HepG2 (cell line): Measurements from ENCODE around the gene NRN1L. TPM values are rescaled to one million over a fixed set of nuclear protein-coding genes. Genes with fewer than 3 reads are reported as not detected.

Experiments
- BORCS8-MEF2B ChIP-seq: sonication (generic); formaldehyde crosslinking; IDR thresholded peaks from 2 replicates; pipeline ENCODE4 v1.8.0; 2022; ENCODE audit warnings: mild to moderate bottlenecking, missing genetic modification reagents
- EEA1 ChIP-seq: sonication (generic); formaldehyde crosslinking; IDR thresholded peaks from 2 replicates; pipeline ENCODE4 v1.5.1; 2020; ENCODE audit warnings: mild to moderate bottlenecking, missing genetic modification reagents, borderline replicate concordance
- GRHL1 ChIP-seq: sonication (generic); formaldehyde crosslinking; conservative IDR thresholded peaks from 2 replicates; pipeline ENCODE4 v1.8.0; 2022; ENCODE audit warnings: missing genetic modification reagents
- HNF4A ChIP-seq: sonication (generic); formaldehyde crosslinking; IDR thresholded peaks from 2 replicates; pipeline ENCODE4 v1.4.0; 2020; ENCODE audit warnings: missing genetic modification reagents
- MYC ChIP-seq: sonication (generic); formaldehyde crosslinking; IDR thresholded peaks from 2 replicates; pipeline ENCODE4 v1.9.0; 2021; ENCODE audit warnings: missing genetic modification reagents, borderline replicate concordance
- SETDB1 ChIP-seq: sonication (generic); formaldehyde crosslinking; IDR thresholded peaks from 2 replicates; pipeline ENCODE4 v1.5.1; 2020; ENCODE audit warnings: missing genetic modification reagents, mild to moderate bottlenecking, borderline replicate concordance
- SIX4 ChIP-seq: sonication (generic); formaldehyde crosslinking; IDR thresholded peaks from 2 replicates; pipeline ENCODE4 v1.4.0; 2020; ENCODE audit warnings: missing genetic modification reagents
- SOX13 ChIP-seq, 3 experiments: fragments of 450-650 bp in 1 of 3; sonication (generic) in 1 of 3; formaldehyde crosslinking in 1 of 3; IDR thresholded peaks in 2 of 3; conservative IDR thresholded peaks in 1 of 3; 2 replicates each; pipeline versions ENCODE4 v1.5.0 to v1.6.1; 2016 to 2020; ENCODE audit warnings: antibody characterized with exemption in 1 of 3, mild to moderate bottlenecking in 1 of 3, missing compliant biosample characterization in 1 of 3, missing genetic modification reagents in 1 of 3, moderate library complexity in 1 of 3
- TRIM22 ChIP-seq: fragments of 450-650 bp; IDR thresholded peaks from 2 replicates; pipeline ENCODE4 v1.6.1; 2017
- ZNF292 ChIP-seq: sonication (generic); formaldehyde crosslinking; IDR thresholded peaks from 2 replicates; pipeline ENCODE4 v1.8.1; 2022; ENCODE audit warnings: mild to moderate bottlenecking, low read depth, missing genetic modification reagents, borderline replicate concordance
- ZNF75D ChIP-seq: sonication (generic); formaldehyde crosslinking; IDR thresholded peaks from 2 replicates; pipeline ENCODE4 v1.8.1; 2023; ENCODE audit warnings: missing genetic modification reagents, mild to moderate bottlenecking, borderline replicate concordance
- polyA plus RNA-seq, 8 experiments: library from polyadenylated mRNA; depleted of rRNA in 3 of 8; stranded (reverse) in 7 of 8; unstranded in 1 of 8; fragments of >200 nt; fragmentation: Illumina TruSeq in 4 of 8; extraction: Trizol in 4 of 8; gene quantifications; 2 replicates each; pipeline versions ENCODE4 v1.2.1 to v1.2.3, GENCODE V29; 2011 to 2016; ENCODE audit warnings: low read depth in 4 of 8, missing spikeins in 1 of 8, mixed read lengths in 1 of 8; ENCODE audit not compliant: insufficient read depth in 1 of 8
- total RNA-seq, 5 experiments: library from RNA; depleted of rRNA; stranded (reverse); fragments of >200 nt; fragmentation: Illumina TruSeq; extraction: Trizol; gene quantifications; 2 replicates each; pipeline ENCODE4 v1.2.3, GENCODE V29; 2016; ENCODE audit warnings: low read depth in 1 of 5
- TF ChIP-seq, protein P1 (sequence below): sonication (generic); formaldehyde crosslinking; IDR thresholded peaks from 2 replicates; pipeline ENCODE4 v1.5.0; 2020; ENCODE audit warnings: missing genetic modification reagents
- TF ChIP-seq, protein P2 (sequence below): sonication (generic); formaldehyde crosslinking; conservative IDR thresholded peaks from 2 replicates; pipeline ENCODE4 v1.8.1; 2023; ENCODE audit warnings: missing genetic modification reagents
- TF ChIP-seq, protein P3 (sequence below): sonication (generic); formaldehyde crosslinking; IDR thresholded peaks from 2 replicates; pipeline ENCODE4 v1.5.0; 2020; ENCODE audit warnings: missing genetic modification reagents
- TF ChIP-seq, protein P4 (sequence below): sonication (generic); formaldehyde crosslinking; IDR thresholded peaks from 2 replicates; pipeline ENCODE4 v1.4.0; 2020; ENCODE audit warnings: missing genetic modification reagents, mild to moderate bottlenecking, borderline replicate concordance
- TF ChIP-seq, protein P5 (sequence below): sonication (generic); formaldehyde crosslinking; IDR thresholded peaks from 2 replicates; pipeline ENCODE4 v1.5.0; 2020; ENCODE audit warnings: mild to moderate bottlenecking, missing genetic modification reagents

Gene NRN1L
- total and polyA plus RNA-seq, 2 of the 13 experiments (the other 11 are each of a cell fraction or from before 2014, with no cell fraction given), result 0.53 to 1.2 TPM

DNA sequence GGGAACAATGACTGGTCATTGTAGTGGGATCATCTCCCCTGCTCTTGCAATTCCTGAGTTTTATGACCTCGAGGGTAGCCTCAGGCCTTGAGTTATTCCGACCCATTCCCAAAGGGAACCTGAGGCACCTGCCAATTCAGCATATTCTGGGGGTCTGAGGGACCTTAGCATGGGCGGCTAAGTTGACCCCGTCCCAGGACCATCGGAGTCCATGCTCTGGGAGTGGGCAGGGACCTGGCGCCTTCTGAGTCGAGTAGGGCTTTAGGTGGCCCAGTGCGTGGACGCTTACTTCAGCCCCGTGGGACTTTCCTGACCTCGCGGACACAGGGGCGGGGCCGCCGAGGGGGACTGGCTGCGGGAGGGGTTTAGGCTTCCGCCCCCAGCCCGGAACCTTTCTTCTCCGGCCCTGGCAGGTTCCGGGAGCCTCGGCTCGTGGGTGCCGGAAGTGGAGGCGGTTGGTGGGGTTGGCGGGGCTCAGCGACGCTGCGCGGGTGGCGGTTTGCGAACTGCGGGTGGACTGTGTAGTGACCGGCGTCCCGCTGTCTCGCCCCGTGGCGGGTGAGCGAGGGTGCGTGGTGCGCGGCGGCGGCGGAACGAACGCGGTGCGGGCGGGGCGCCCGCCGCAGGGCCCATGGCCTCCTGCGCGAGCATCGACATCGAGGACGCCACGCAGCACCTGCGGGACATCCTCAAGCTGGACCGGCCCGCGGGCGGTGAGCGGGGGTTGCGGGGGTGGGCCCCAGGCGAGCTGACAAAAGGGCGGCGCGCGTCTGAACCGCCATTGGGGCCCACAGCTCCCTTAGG, 11.9 kb upstream of the NRN1L start, which contains the start of gene EDC4 (continued):
- no peak for TF ChIP-seq SETDB1 (CRISPR knock-in tag)
- TF ChIP-seq, protein P1, sequence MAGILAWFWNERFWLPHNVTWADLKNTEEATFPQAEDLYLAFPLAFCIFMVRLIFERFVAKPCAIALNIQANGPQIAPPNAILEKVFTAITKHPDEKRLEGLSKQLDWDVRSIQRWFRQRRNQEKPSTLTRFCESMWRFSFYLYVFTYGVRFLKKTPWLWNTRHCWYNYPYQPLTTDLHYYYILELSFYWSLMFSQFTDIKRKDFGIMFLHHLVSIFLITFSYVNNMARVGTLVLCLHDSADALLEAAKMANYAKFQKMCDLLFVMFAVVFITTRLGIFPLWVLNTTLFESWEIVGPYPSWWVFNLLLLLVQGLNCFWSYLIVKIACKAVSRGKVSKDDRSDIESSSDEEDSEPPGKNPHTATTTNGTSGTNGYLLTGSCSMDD (CRISPR knock-in tag), result no peak
- TF ChIP-seq ZNF292 (CRISPR knock-in tag), result no peak; the same call in 1 of the 2 replicates
- TF ChIP-seq SIX4 (CRISPR knock-in tag), result peak; percentile 87
- peak; percentile 96 for TF ChIP-seq EEA1
- no peak for TF ChIP-seq SOX13 (IDR thresholded peaks at IDR 0.05)
- peak in 1 of 2 experiments; percentile 62; a peak in 1 of 4 replicates for TF ChIP-seq SOX13 (CRISPR knock-in tag; conservative IDR thresholded peaks at IDR 0.05 in 1 of 2, IDR thresholded peaks at IDR 0.05 in 1 of 2)
- TF ChIP-seq, protein P2, sequence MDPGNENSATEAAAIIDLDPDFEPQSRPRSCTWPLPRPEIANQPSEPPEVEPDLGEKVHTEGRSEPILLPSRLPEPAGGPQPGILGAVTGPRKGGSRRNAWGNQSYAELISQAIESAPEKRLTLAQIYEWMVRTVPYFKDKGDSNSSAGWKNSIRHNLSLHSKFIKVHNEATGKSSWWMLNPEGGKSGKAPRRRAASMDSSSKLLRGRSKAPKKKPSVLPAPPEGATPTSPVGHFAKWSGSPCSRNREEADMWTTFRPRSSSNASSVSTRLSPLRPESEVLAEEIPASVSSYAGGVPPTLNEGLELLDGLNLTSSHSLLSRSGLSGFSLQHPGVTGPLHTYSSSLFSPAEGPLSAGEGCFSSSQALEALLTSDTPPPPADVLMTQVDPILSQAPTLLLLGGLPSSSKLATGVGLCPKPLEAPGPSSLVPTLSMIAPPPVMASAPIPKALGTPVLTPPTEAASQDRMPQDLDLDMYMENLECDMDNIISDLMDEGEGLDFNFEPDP, result peak; percentile 97; the same call in 1 of the 2 replicates
- TF ChIP-seq, protein P3, sequence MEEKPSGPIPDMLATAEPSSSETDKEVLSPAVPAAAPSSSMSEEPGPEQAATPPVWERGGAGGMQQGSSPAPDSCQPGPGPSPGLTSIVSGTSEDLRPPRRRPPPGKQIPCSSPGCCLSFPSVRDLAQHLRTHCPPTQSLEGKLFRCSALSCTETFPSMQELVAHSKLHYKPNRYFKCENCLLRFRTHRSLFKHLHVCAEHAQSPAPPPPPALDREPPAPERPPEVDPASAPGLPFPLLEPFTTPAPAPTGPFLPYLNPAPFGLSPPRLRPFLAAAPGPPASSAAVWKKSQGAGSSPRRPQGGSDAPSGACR (CRISPR knock-in tag), result peak; percentile 97
- TF ChIP-seq HNF4A (CRISPR knock-in tag), result peak; percentile 40
- no peak for TF ChIP-seq ZNF75D (CRISPR knock-in tag)
- no peak for TF ChIP-seq GRHL1
- TF ChIP-seq MYC (CRISPR knock-in tag), result peak; percentile 87
- TF ChIP-seq, protein P4, sequence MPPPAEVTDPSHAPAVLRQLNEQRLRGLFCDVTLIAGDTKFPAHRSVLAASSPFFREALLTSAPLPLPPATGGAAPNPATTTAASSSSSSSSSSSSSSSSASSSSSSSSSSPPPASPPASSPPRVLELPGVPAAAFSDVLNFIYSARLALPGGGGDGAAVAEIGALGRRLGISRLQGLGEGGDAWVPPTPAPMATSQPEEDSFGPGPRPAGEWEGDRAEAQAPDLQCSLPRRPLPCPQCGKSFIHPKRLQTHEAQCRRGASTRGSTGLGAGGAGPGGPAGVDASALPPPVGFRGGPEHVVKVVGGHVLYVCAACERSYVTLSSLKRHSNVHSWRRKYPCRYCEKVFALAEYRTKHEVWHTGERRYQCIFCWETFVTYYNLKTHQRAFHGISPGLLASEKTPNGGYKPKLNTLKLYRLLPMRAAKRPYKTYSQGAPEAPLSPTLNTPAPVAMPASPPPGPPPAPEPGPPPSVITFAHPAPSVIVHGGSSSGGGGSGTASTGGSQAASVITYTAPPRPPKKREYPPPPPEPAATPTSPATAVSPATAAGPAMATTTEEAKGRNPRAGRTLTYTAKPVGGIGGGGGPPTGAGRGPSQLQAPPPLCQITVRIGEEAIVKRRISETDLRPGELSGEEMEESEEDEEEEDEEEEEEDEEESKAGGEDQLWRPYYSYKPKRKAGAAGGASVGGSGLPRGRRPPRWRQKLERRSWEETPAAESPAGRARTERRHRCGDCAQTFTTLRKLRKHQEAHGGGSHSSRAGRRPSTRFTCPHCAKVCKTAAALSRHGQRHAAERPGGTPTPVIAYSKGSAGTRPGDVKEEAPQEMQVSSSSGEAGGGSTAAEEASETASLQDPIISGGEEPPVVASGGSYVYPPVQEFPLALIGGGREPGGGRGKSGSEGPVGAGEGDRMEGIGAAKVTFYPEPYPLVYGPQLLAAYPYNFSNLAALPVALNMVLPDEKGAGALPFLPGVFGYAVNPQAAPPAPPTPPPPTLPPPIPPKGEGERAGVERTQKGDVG, result peak; percentile 58
- TF ChIP-seq, protein P5, sequence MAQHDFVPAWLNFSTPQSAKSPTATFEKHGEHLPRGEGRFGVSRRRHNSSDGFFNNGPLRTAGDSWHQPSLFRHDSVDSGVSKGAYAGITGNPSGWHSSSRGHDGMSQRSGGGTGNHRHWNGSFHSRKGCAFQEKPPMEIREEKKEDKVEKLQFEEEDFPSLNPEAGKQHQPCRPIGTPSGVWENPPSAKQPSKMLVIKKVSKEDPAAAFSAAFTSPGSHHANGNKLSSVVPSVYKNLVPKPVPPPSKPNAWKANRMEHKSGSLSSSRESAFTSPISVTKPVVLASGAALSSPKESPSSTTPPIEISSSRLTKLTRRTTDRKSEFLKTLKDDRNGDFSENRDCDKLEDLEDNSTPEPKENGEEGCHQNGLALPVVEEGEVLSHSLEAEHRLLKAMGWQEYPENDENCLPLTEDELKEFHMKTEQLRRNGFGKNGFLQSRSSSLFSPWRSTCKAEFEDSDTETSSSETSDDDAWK (CRISPR knock-in tag), result no peak
- TF ChIP-seq BORCS8-MEF2B, result peak; percentile 89
- no peak for TF ChIP-seq TRIM22
